Heart left ventricle (tissue), 16 donors: Measurements from ENCODE around the gene ASL. TPM values are rescaled to one million over a fixed set of nuclear protein-coding genes. Genes with fewer than 3 reads are reported as not detected.
"Not testable (repeated sequence)": the region's sequence is repeated elsewhere in the genome, so short reads cannot be mapped to it uniquely, and the experiment has no call there.

Experiments used
- ATAC-seq, 4 donors: fragments of 200-7000 bp; cut with Tn5 transposase; one replicate each; pipeline ENCODE4 v1.9.1; 2020 to 2022; ENCODE audit warnings: moderate library complexity in 4 of 4, mild to moderate bottlenecking in 3 of 4, moderate number of reproducible peaks in 1 of 4
- DNase-seq, 5 donors: peaks; one replicate each; pipeline ENCODE4 v3.0.0-alpha.2; 2020
- H3K27ac ChIP-seq, 12 donors: fragments of 200-600 bp; sonication (generic) in 4 of 12; one replicate each; pipeline versions ENCODE4 v1.5.0 to v1.8.0; 2016 to 2022; ENCODE audit warnings: mild to moderate bottlenecking in 2 of 12
- H3K27me3 ChIP-seq, 9 donors: fragments of 200-600 bp; sonication (generic) in 2 of 9; one replicate each; pipeline versions ENCODE4 v1.5.1 to v1.8.0; 2016 to 2022; ENCODE audit warnings: mild to moderate bottlenecking in 3 of 9
- H3K36me3 ChIP-seq, 9 donors: fragments of 200-600 bp; sonication (generic) in 2 of 9; one replicate each; pipeline versions ENCODE4 v1.5.0 to v1.8.0; 2018 to 2022; ENCODE audit warnings: mild to moderate bottlenecking in 2 of 9
- H3K4me1 ChIP-seq, 12 donors: fragments of 200-600 bp; sonication (generic) in 4 of 12; one replicate each; pipeline versions ENCODE4 v1.5.0 to v1.8.0; 2016 to 2022; ENCODE audit warnings: mild to moderate bottlenecking in 3 of 12
- H3K4me3 ChIP-seq, 12 donors: fragments of 200-600 bp; sonication (generic) in 4 of 12; one replicate each; pipeline versions ENCODE4 v1.5.0 to v1.8.0; 2017 to 2022; ENCODE audit warnings: mild to moderate bottlenecking in 9 of 12, moderate library complexity in 4 of 12
- H3K9me3 ChIP-seq, 12 donors: fragments of 200-600 bp; sonication (generic) in 4 of 12; one replicate each; pipeline versions ENCODE4 v1.5.0 to v1.8.0; 2016 to 2022; ENCODE audit warnings: mild to moderate bottlenecking in 1 of 12
- POLR2A ChIP-seq, 2 donors: fragments of 450-650 bp; IDR thresholded peaks; one replicate each; pipeline ENCODE4 v1.6.1; 2017; ENCODE audit warnings: antibody characterized with exemption in 2 of 2, mild to moderate bottlenecking in 2 of 2, moderate library complexity in 2 of 2
- WGBS, 4 donors: extraction: QIAGEN DNeasy Blood & Tissue Kit in 2 of 4; methylation state at CpG; one replicate each; pipeline versions ENCODE4 v1.1.5 to v1.1.7; 2013 to 2018; 5-methylcytosine and 5-hydroxymethylcytosine counted together
- intact Hi-C, 10 donors: fragments of 100-400 bp; cut with DNase I; formaldehyde crosslinking; loops; one replicate each; pipeline versions ENCODE4 v1.11.1 to v1.14.2; 2022
- polyA plus RNA-seq, 2 donors: library from polyadenylated mRNA; stranded (reverse); fragments of 200-250 nt; gene quantifications; one replicate each; pipeline ENCODE4 v1.2.3, GENCODE V29; 2013
- total RNA-seq, 9 donors: library from RNA; depleted of rRNA in 2 of 9; stranded (reverse); fragments of >200 nt in 2 of 9; fragmentation: NEBNext Ultra II Directional in 3 of 9; extraction: Animal tissue kit (Norgen Biotek cat#: 25700) in 3 of 9; gene quantifications; one replicate each; pipeline versions ENCODE4 v1.1.0 to v1.2.4, GENCODE V29; 2016 to 2023
- TF ChIP-seq, protein P1 (sequence below), 12 donors: fragments of 200-600 bp; sonication (generic) in 4 of 12; IDR thresholded peaks; one replicate each; pipeline versions ENCODE4 v1.5.0 to v1.8.0; 2018 to 2022; ENCODE audit warnings: antibody characterized with exemption in 12 of 12, mild to moderate bottlenecking in 5 of 12
- donor health status: ischemic (EF 13 %, LVEDD 7.1; RV severe dilation, severe dysfunction).
- donor health status: healthy with polysubstance abuse.
- donor health status: DM: no; HTN: yes; CAD: no.
- donor health status: DM: no; HTN: no; CAD: no.
- donor health status: ischemic (EF 25% LVEDD 6.9; RV normal size, moderate dysfunction).
- donor health status: ischemic (EF 25% LVEDD 5.7; RV mildly dilated, moderate dysfunction).
- donor health status: healthy.
- donor health status: DM: yes; HTN: yes; CAD: no.
- donor health status: ischemic (EF 35%, LVEDD 5.7; RV mildly dilated, moderate dysfunction).
- donor health status: nonischemic (EF 11% LVEDD 7.7; RV severe dilation, severe dysfunction).
- donor health status: DM: yes; HTN: yes; CAD: no.
- donor health status: PGD.
- donor health status: ischemic (EF 29% LVEDD 5.4; RV normal size, mild dysfunction).
- donor health status: nonischemic (EF 23%, LVEDD 6.1; RV moderate dilation, normal function).

ASL gene
- total and polyA plus RNA-seq, 11 donors = 8.1 to 23.3 (median 13.2) TPM

DNA sequence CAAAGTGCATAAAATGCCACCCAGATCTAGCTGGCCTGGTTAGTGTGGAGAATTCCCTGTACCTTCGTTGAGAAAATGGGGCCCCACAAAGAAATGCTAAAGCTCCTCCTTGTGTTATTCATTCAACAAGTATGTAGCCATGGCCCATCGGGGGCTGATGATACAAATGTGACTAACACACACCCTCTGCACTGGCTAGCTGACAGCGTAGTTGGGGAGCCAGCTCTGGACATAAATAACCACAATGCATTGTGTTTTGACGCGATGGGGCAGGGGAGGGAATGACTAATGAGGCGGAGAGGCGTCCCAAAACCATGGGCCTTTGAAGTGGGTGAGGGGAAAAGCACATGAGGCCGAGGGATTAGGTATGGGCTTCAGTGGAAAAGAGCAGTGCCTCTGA is 28.2 kb upstream of the ASL start:
- TF ChIP-seq, protein P1, sequence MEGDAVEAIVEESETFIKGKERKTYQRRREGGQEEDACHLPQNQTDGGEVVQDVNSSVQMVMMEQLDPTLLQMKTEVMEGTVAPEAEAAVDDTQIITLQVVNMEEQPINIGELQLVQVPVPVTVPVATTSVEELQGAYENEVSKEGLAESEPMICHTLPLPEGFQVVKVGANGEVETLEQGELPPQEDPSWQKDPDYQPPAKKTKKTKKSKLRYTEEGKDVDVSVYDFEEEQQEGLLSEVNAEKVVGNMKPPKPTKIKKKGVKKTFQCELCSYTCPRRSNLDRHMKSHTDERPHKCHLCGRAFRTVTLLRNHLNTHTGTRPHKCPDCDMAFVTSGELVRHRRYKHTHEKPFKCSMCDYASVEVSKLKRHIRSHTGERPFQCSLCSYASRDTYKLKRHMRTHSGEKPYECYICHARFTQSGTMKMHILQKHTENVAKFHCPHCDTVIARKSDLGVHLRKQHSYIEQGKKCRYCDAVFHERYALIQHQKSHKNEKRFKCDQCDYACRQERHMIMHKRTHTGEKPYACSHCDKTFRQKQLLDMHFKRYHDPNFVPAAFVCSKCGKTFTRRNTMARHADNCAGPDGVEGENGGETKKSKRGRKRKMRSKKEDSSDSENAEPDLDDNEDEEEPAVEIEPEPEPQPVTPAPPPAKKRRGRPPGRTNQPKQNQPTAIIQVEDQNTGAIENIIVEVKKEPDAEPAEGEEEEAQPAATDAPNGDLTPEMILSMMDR (IDR thresholded peaks at IDR 0.05) = no peak
- no peak for TF ChIP-seq POLR2A (IDR thresholded peaks at IDR 0.05)
- 70 to 77% (median 75%) methylated on average over 8 of the region's 8 CpGs for WGBS, 4 donors
- Histone ChIP-seq H3K27me3 (peaks cover 0 to 11% (median 0%) of the 10 kb centered on the region in 9 donors), H3K27ac (no peak overlapping the region), H3K36me3 (no peaks in the 10 kb centered on the region), H3K9me3 (no peaks in the 10 kb centered on the region), H3K4me1 (peaks cover 0 to 18% (median 0%) of the 10 kb centered on the region in 12 donors), H3K4me3 (no peak overlapping the region)
- intact Hi-C loops = no loop called here
- DNase-seq = no peak
- ATAC-seq = no peak

DNA sequence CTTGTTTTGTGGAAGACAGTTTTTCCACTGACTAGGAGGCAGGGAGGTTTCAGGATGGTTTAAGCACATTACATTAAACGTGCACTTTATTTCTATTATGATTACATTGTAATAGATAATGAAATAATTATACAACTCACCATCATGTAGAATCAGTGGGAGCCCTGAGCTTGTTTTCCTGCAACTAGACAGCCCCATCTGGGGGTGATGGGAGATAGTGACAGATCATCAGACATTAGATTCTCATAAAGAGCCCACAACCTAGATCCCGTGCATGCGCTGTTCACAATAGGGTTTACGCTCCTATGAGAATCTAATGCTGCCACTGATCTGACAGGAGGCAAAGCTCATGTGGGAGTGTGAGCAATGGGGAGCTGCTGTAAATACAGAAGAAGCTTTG is 25.7 kb upstream of the ASL start:
- H3K4me3 ChIP-seq, H3K27me3 ChIP-seq, ATAC-seq, H3K36me3 ChIP-seq, H3K9me3 ChIP-seq, H3K27ac ChIP-seq, DNase-seq, H3K4me1 ChIP-seq, intact Hi-C loops: not testable (repeated sequence)
- 88 to 94% (median 90%) methylated on average over 4 of the region's 4 CpGs for WGBS, 4 donors

DNA sequence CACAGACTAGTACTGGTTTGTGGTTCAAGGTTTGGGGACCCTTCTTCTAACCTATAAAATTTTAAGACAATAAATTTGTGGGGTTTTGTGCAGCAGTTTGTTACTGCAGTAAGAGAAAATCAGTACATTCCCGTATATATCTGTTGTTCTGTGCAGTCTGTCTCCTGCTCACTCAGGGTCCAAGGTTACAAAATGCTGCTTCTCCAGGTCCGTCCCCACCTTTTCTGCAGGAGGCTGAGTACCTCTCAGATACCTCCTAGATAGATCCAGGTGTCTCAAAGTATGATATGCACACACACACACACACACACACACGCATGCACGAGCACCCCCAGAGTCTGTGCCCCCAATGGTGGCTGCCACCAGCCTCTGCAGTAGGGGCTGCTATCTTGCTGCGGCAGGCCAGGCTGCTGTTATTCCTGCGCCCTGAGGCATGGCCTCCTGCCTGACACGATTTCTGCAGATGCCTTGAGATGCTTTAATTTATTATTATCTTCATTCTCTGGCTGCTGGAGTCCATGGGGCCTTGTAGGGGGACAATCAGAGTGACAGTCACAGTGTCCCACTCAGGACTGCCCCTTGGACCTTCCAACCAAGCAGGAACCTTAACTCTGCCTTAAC is 25.2 kb upstream of the ASL start:
- H3K4me3 ChIP-seq = no peak overlapping the region
- H3K36me3 ChIP-seq = no peaks in the 10 kb centered on the region
- H3K9me3 ChIP-seq = no peaks in the 10 kb centered on the region
- 66 to 75% (median 67%) methylated on average over 7 of the region's 7 CpGs for WGBS, 4 donors
- H3K4me1 ChIP-seq = peaks cover 0 to 6% (median 0%) of the 10 kb centered on the region in 12 donors
- peak overlapping the region in 1 of 12 donors; percentile 29 for H3K27ac ChIP-seq
- DNase-seq = no peak
- no peak for TF ChIP-seq POLR2A (IDR thresholded peaks at IDR 0.05)
- TF ChIP-seq, protein P1 (IDR thresholded peaks at IDR 0.05) = no peak
- intact Hi-C loops = no loop called here
- ATAC-seq = no peak
- H3K27me3 ChIP-seq = no peaks in the 10 kb centered on the region

DNA sequence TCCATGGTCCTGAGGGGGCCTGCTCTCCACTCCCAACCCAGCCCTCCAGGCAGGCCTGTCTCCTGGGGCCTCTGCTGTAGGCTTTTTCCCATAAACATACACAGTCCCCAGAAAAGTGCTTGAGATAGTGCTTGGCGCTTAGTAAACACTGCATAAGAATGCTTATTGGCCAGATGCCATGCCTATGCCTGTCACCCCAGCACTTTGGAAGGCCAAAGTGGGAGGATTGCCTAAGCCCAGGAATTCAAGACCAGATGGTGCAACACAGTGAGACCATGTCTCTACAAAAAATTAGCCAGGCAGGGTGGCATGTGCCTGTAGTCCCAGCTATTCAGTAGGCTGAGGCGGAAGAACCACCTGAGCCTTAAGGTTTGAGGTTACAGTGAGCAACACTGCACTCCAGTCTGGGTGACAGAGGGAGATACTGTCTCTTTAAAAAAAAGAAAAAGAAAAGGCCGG is 24.6 kb upstream of the ASL start:
- Histone ChIP-seq H3K36me3 (no peaks in the 10 kb centered on the region), H3K4me1 (peaks cover 0 to 6% (median 0%) of the 10 kb centered on the region in 12 donors), H3K4me3 (no peak overlapping the region), H3K27me3 (no peaks in the 10 kb centered on the region), H3K9me3 (no peaks in the 10 kb centered on the region), H3K27ac (peak overlapping the region in 1 of 12 donors; percentile 29)
- intact Hi-C loops = no loop called here
- DNase-seq (peak in 1 of 5 donors; percentile 34), ATAC-seq (peak; percentile 57 to 76 (median 66))
- 49 to 74% (median 61%) methylated on average over 3 of the region's 3 CpGs for WGBS, 4 donors
- TF ChIP-seq POLR2A (IDR thresholded peaks at IDR 0.05) = no peak
- TF ChIP-seq, protein P1 (IDR thresholded peaks at IDR 0.05) = no peak

DNA sequence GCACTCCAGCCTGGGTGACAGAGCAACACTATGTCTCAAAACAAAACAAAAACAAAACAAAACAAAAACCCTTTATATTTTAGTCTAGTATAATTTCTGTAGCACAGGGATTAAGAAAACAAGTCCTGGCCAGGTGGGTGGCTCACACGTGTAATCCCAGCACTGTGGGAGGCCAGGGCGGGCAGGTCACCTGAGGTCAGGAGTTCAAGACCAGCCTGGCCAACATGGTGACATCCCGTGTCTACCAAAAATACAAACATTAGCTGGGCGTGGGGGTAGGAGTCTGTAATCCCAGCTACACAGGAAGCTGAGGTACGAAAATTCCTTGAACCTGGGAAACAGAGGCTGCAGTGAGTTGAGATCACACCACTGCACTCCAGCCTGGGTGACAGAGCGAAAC is 23.2 kb upstream of the ASL start:
- WGBS, 4 donors = 78 to 87% (median 82%) methylated on average over 6 of the region's 6 CpGs
- Histone ChIP-seq H3K27me3 (no peaks in the 10 kb centered on the region), H3K27ac (no peak overlapping the region), H3K9me3 (no peaks in the 10 kb centered on the region), H3K36me3 (no peaks in the 10 kb centered on the region), H3K4me3 (no peak overlapping the region), H3K4me1 (peaks cover 0 to 6% (median 0%) of the 10 kb centered on the region in 12 donors)
- ATAC-seq (no peak), DNase-seq (no peak)
- intact Hi-C loops = no loop called here
- TF ChIP-seq, protein P1 (IDR thresholded peaks at IDR 0.05) = no peak
- TF ChIP-seq POLR2A (IDR thresholded peaks at IDR 0.05) = no peak
